Epithelial cell of esophagus (primary cell): Measurements from ENCODE around the gene PCED1B.

Experiments used
- DNase-seq: peaks from one replicate; pipeline ENCODE4 v3.0.0; 2010; ENCODE audit warnings: low read depth
- H3K4me3 ChIP-seq: 2 replicates; pipeline ENCODE4 v1.5.1; 2011; ENCODE audit warnings: mild to moderate bottlenecking, low read length, control low read depth
- CTCF ChIP-seq: IDR thresholded peaks from 2 replicates; pipeline ENCODE4 v1.5.1; 2011; ENCODE audit warnings: low read depth, mild to moderate bottlenecking, low read length, control low read depth, inconsistent platforms; ENCODE audit not compliant: insufficient read depth; ENCODE audit errors: missing control alignments

PCED1B gene

GRCh38 chr12:47082796-47083621, 3.6 kb downstream of the PCED1B start:
- peak; percentile 92 for DNase-seq
- H3K4me3 ChIP-seq: no peak overlapping the region
- TF ChIP-seq CTCF: no peak

- no peak for DNase-seq
- no peak overlapping the region for H3K4me3 ChIP-seq
- TF ChIP-seq CTCF: no peak
These were observed 4.8 kb downstream of the PCED1B start for GRCh38 chr12:47084172-47084571.

- DNase-seq: peak; percentile 73
- TF ChIP-seq CTCF: no peak
- no peak overlapping the region for H3K4me3 ChIP-seq
These were observed 6.4 kb downstream of the PCED1B start for GRCh38 chr12:47085815-47086252.

- no peak for TF ChIP-seq CTCF
- DNase-seq: no peak
- H3K4me3 ChIP-seq: no peak overlapping the region
These were observed 7.8 kb downstream of the PCED1B start for GRCh38 chr12:47087088-47087688.

- peak; percentile 96 for DNase-seq
- no peak for TF ChIP-seq CTCF
- H3K4me3 ChIP-seq: peak overlapping the region; percentile 24
These were observed 8.9 kb downstream of the PCED1B start for GRCh38 chr12:47088021-47088944.

GRCh38 chr12:47091009-47091408, 11.6 kb downstream of the PCED1B start:
- TF ChIP-seq CTCF: no peak

More at GRCh38 chr12:47091009-47091408, 11.6 kb downstream of the PCED1B start:
- no peak for DNase-seq
- H3K4me3 ChIP-seq: no peak overlapping the region
